ENCODE measurements around the gene HOMER2. TPM values are rescaled to one million over a fixed set of nuclear protein-coding genes. Genes with fewer than 3 reads are reported as not detected.

HOMER2 gene
- polyA plus RNA-seq, 1 experiment = 0.83 TPM

- Histone ChIP-seq H3K4me3 (ENCODE audit: low read depth, low read length) (no peak overlapping the region), H3K36me3 (ENCODE audit: control insufficient read depth, insufficient read depth, low read length) (no peaks in the 10 kb centered on the region), H3K27me3 (ENCODE audit: control insufficient read depth, insufficient read depth, low read length) (no peaks in the 10 kb centered on the region)
- no peak for TF ChIP-seq CTCF (IDR thresholded peaks at IDR 0.05; ENCODE audit: insufficient read depth, low read depth, low read length)
- DNase-seq (ENCODE audit: low read depth) = no peak
- CTCF ChIA-PET = no interaction called here
- POLR2A ChIA-PET = no interaction called here
These were observed 35.3 kb downstream of the HOMER2 start for GRCh38 chr15:82917249-82917648.

- no peak for DNase-seq (ENCODE audit: low read depth)
- ChIA-PET POLR2A (no interaction called here), CTCF (interaction anchor here (0.6 kb wide), 1 partner anchor 364 kb away, joined by 3 read pairs; no protein-coding TSS in a partner anchor)
- no peak overlapping the region for H3K4me3 ChIP-seq (ENCODE audit: low read depth, low read length)
- no peaks in the 10 kb centered on the region for H3K27me3 ChIP-seq (ENCODE audit: control insufficient read depth, insufficient read depth, low read length)
- no peaks in the 10 kb centered on the region for H3K36me3 ChIP-seq (ENCODE audit: control insufficient read depth, insufficient read depth, low read length)
- no peak for TF ChIP-seq CTCF (IDR thresholded peaks at IDR 0.05; ENCODE audit: insufficient read depth, low read depth, low read length)
These were observed 36.2 kb downstream of the HOMER2 start for GRCh38 chr15:82916161-82916952.

GRCh38 chr15:82914396-82914795, 38.1 kb downstream of the HOMER2 start:
- no peak for TF ChIP-seq CTCF (IDR thresholded peaks at IDR 0.05; ENCODE audit: insufficient read depth, low read depth, low read length)
- no peak overlapping the region for H3K4me3 ChIP-seq (ENCODE audit: low read depth, low read length)
- no peaks in the 10 kb centered on the region for H3K36me3 ChIP-seq (ENCODE audit: control insufficient read depth, insufficient read depth, low read length)
- no peaks in the 10 kb centered on the region for H3K27me3 ChIP-seq (ENCODE audit: control insufficient read depth, insufficient read depth, low read length)
- no peak for DNase-seq (ENCODE audit: low read depth)
- CTCF ChIA-PET = no interaction called here
- POLR2A ChIA-PET = no interaction called here

GRCh38 chr15:82911458-82911857, 41.1 kb downstream of the HOMER2 start:
- DNase-seq (ENCODE audit: low read depth) = no peak
- ChIA-PET CTCF (no interaction called here), POLR2A (no interaction called here)

GRCh38 chr15:82910721-82911120, 41.8 kb downstream of the HOMER2 start:
- H3K36me3 ChIP-seq (ENCODE audit: control insufficient read depth, insufficient read depth, low read length) = no peaks in the 10 kb centered on the region
- CTCF ChIA-PET = no interaction called here
- POLR2A ChIA-PET = no interaction called here
- no peak for DNase-seq (ENCODE audit: low read depth)
- no peak for TF ChIP-seq CTCF (IDR thresholded peaks at IDR 0.05; ENCODE audit: insufficient read depth, low read depth, low read length)
- no peaks in the 10 kb centered on the region for H3K27me3 ChIP-seq (ENCODE audit: control insufficient read depth, insufficient read depth, low read length)
- H3K4me3 ChIP-seq (ENCODE audit: low read depth, low read length) = no peak overlapping the region

More at GRCh38 chr15:82911458-82911857, 41.1 kb downstream of the HOMER2 start:
- H3K36me3 ChIP-seq (ENCODE audit: control insufficient read depth, insufficient read depth, low read length) = no peaks in the 10 kb centered on the region
- H3K4me3 ChIP-seq (ENCODE audit: low read depth, low read length) = no peak overlapping the region
- H3K27me3 ChIP-seq (ENCODE audit: control insufficient read depth, insufficient read depth, low read length) = no peaks in the 10 kb centered on the region
- TF ChIP-seq CTCF (IDR thresholded peaks at IDR 0.05; ENCODE audit: insufficient read depth, low read depth, low read length) = no peak

Measured in BJ (cell line).